SK-N-SH treated with all-trans-retinoic acid at 6 μM for 48 hours (cell line): ENCODE results near the gene BACH2.

Source experiments
- ARNTL ChIP-seq: fragments of 450-650 bp; formaldehyde crosslinking; IDR thresholded peaks from 2 replicates; pipeline ENCODE4 v1.5.0; 2020; ENCODE audit warnings: low read depth, mild to moderate bottlenecking, moderate library complexity, borderline replicate concordance
- ESRRG ChIP-seq: fragments of 250-450 bp; sonication (Bioruptor Pico); IDR thresholded peaks from 2 replicates; pipeline ENCODE4 v1.6.1; 2021; ENCODE audit warnings: mild to moderate bottlenecking
- PATZ1 ChIP-seq: fragments of 250-450 bp; sonication (Bioruptor Pico); IDR thresholded peaks from 2 replicates; pipeline ENCODE4 v1.8.0; 2020; ENCODE audit warnings: mild to moderate bottlenecking, moderate library complexity, borderline replicate concordance
- ZFP3 ChIP-seq: fragments of 250-450 bp; sonication (Bioruptor Pico); IDR thresholded peaks from 2 replicates; pipeline ENCODE4 v1.5.0; 2020; ENCODE audit warnings: mild to moderate bottlenecking, moderate library complexity
- ZNF70 ChIP-seq: fragments of 450-650 bp; formaldehyde crosslinking; IDR thresholded peaks from 2 replicates; pipeline ENCODE4 v1.5.0; 2020; ENCODE audit warnings: mild to moderate bottlenecking, moderate library complexity

- no peak for TF ChIP-seq PATZ1
- no peak for TF ChIP-seq ZNF70
- TF ChIP-seq ESRRG (CRISPR knock-in tag), result no peak
- TF ChIP-seq ARNTL (CRISPR knock-in tag), result no peak
- no peak for TF ChIP-seq ZFP3 (CRISPR knock-in tag)
These were observed 291.4 kb downstream of the BACH2 start for GRCh38 chr6:90005048-90005827.
